ENCODE results near the gene TMEM89. TPM values are rescaled to one million over a fixed set of nuclear protein-coding genes. Genes with fewer than 3 reads are reported as not detected.

The TMEM89 gene
- total RNA-seq, 1 experiment from 2014 or later, result 0.74 TPM

DNA sequence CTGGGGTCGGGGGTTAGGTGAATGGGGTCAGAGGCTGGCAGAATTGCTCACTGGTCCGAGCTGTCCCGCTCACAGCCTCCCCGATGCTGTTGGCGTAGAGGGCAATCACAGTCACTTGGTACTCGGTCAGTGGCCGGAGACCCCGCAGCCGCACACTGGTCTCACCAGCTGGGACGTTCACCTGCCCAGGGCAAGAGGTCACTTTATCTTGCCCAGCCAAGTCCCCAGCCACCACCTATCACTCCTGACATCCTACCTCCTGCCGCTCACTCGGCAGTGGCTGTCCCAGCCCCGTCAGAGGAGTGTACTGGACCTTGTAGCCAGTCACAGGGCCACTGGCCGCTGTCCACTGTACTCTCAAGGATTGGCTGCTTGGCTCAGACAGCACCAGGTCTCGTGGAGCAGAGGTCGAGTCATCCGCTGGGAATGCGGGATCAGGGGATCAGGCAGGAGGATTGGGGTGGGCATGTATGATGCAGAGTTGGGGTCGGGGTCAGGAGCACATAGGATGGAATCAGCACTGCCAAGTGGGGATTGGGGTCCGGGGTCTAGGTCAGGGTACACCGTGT is 29.0 kb downstream of the TMEM89 start:
- no peak overlapping the region for H3K4me2 ChIP-seq (ENCODE audit: insufficient read depth, insufficient read length, low read length)
- H3T11ph ChIP-seq (ENCODE audit: low read length), result no peak overlapping the region
- Mint-ChIP-seq H3K4me1 (peaks cover 22 to 27% of the 10 kb centered on the region in 2 experiments), H3K27ac (peak overlapping the region in 1 of 3 experiments; percentile 28; a peak in 1 of 7 replicates), H3K4me3 (no peak overlapping the region; a peak in 1 of 5 replicates), H3K27me3 (ENCODE audit: low read depth) (peaks cover 4% of the 10 kb centered on the region; the same call in 1 of the 2 replicates), H3K9me3 (no peaks in the 10 kb centered on the region), H3K36me3 (ENCODE audit: insufficient read depth in 1 of 3, low read depth in 3 of 3) (peaks cover 0 to 13% (median 4%) of the 10 kb centered on the region in 3 experiments; a peak in 4 of 7 replicates)
- no peak overlapping the region for H2BK20ac ChIP-seq (ENCODE audit: low read depth, low read length, poor library complexity, severe bottlenecking)
- no peak overlapping the region for H3K56ac ChIP-seq (ENCODE audit: insufficient read length, low read depth, low read length)
- no peak overlapping the region for H3K9ac ChIP-seq (ENCODE audit: extremely low read depth, insufficient read length, low read length)
- no peaks in the 10 kb centered on the region for H3K9me3 ChIP-seq (ENCODE audit: control insufficient read depth, low read depth, low read length)
- no peak overlapping the region for H3K23ac ChIP-seq (ENCODE audit: insufficient read length, low read depth, low read length)
- WGBS (ENCODE audit: extremely low coverage, insufficient read length, low lambda C conversion rate), result no CpG with 5 or more reads among the region's 21 CpGs
- no peaks in the 10 kb centered on the region for H3K4me1 ChIP-seq (ENCODE audit: insufficient read depth, low read length)
- no peaks in the 10 kb centered on the region for H3K79me1 ChIP-seq (ENCODE audit: insufficient read depth, low read depth, low read length, poor library complexity, severe bottlenecking)
- no peak overlapping the region for H3K14ac ChIP-seq (ENCODE audit: insufficient read depth, low read length)
- H3K4ac ChIP-seq (ENCODE audit: low read depth, low read length), result no peak overlapping the region
- no peak overlapping the region for H2BK120ac ChIP-seq (ENCODE audit: low read depth, low read length, poor library complexity, severe bottlenecking)
- H2BK5ac ChIP-seq (ENCODE audit: insufficient read length, low read length), result no peak overlapping the region
- no peak overlapping the region for H4K5ac ChIP-seq (ENCODE audit: insufficient read length, low read depth, low read length)
- no peak overlapping the region for H4K91ac ChIP-seq (ENCODE audit: insufficient read length, low read depth, low read length)
- no peak overlapping the region for H3K18ac ChIP-seq (ENCODE audit: insufficient read length, low read depth, low read length)
- no peaks in the 10 kb centered on the region for H3K79me2 ChIP-seq (ENCODE audit: insufficient read depth, low read length)
- no peak overlapping the region for H2AK5ac ChIP-seq (ENCODE audit: insufficient read length, low read length)
- TF ChIP-seq, protein P1, sequence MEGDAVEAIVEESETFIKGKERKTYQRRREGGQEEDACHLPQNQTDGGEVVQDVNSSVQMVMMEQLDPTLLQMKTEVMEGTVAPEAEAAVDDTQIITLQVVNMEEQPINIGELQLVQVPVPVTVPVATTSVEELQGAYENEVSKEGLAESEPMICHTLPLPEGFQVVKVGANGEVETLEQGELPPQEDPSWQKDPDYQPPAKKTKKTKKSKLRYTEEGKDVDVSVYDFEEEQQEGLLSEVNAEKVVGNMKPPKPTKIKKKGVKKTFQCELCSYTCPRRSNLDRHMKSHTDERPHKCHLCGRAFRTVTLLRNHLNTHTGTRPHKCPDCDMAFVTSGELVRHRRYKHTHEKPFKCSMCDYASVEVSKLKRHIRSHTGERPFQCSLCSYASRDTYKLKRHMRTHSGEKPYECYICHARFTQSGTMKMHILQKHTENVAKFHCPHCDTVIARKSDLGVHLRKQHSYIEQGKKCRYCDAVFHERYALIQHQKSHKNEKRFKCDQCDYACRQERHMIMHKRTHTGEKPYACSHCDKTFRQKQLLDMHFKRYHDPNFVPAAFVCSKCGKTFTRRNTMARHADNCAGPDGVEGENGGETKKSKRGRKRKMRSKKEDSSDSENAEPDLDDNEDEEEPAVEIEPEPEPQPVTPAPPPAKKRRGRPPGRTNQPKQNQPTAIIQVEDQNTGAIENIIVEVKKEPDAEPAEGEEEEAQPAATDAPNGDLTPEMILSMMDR (conservative IDR thresholded peaks at IDR 0.05), result no peak
- H4K8ac ChIP-seq (replicated peaks; ENCODE audit: insufficient read length, low read depth, low read length), result no peak overlapping the region
- no peak overlapping the region for H2BK12ac ChIP-seq (ENCODE audit: insufficient read length, low read depth, low read length)
- no peaks in the 10 kb centered on the region for H3K27me3 ChIP-seq (ENCODE audit: insufficient read depth, low read length)
- no peaks in the 10 kb centered on the region for H3K23me2 ChIP-seq (ENCODE audit: insufficient read length, low read depth, low read length, poor library complexity, severe bottlenecking)
- H4K20me1 ChIP-seq (ENCODE audit: control insufficient read depth, insufficient read depth, insufficient read length), result no peaks in the 10 kb centered on the region
- H2BK15ac ChIP-seq (ENCODE audit: low read depth, low read length), result no peak overlapping the region
- no peak overlapping the region for H2AFZ ChIP-seq (ENCODE audit: low read length)
- no peak overlapping the region for H3K27ac ChIP-seq (ENCODE audit: insufficient read length, low read depth, low read length)
- DNase-seq, result no peak

Data from H9 (cell line).